ENCODE data around the gene KRT17.

DNA sequence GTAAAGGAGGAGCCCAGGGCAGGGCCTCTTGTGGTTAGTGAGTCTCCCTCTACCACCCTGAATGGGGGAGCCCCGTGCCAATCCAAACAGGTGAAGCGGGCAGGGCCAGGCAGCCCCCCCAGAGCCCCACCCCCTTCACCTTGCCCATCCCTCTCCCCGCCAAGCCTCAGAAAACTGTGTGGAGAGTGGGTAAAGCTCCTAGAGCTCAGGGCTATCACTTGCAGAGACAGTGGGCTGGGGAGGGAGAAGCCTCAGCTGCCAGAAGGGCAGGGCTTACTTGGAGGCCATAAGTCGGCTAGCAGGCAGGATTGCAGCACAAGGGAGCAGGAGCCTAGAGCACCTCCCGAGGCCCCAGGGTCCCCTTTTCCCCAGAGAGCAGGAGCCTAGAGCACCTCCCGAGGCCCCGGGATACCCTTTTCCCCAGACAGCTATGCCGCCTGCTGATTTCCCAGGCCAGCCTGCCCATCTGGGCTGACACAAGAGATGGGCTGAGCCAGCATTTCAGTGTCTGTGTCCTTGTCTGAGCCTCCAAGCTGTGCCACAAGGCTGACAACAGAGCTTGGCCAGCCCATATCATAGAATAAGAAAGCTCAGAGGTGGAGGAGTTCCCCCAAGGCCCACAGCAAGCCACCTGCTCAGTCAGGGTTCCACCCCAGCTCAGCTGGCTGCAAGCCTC lies 30.9 kb downstream of the KRT17 start:
- TF ChIP-seq POLR2A (IDR thresholded peaks at IDR 0.05): no peak
- TF ChIP-seq, protein P1, sequence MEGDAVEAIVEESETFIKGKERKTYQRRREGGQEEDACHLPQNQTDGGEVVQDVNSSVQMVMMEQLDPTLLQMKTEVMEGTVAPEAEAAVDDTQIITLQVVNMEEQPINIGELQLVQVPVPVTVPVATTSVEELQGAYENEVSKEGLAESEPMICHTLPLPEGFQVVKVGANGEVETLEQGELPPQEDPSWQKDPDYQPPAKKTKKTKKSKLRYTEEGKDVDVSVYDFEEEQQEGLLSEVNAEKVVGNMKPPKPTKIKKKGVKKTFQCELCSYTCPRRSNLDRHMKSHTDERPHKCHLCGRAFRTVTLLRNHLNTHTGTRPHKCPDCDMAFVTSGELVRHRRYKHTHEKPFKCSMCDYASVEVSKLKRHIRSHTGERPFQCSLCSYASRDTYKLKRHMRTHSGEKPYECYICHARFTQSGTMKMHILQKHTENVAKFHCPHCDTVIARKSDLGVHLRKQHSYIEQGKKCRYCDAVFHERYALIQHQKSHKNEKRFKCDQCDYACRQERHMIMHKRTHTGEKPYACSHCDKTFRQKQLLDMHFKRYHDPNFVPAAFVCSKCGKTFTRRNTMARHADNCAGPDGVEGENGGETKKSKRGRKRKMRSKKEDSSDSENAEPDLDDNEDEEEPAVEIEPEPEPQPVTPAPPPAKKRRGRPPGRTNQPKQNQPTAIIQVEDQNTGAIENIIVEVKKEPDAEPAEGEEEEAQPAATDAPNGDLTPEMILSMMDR (IDR thresholded peaks at IDR 0.05): no peak
